Measurements from ENCODE around the gene GPS2.

DNA sequence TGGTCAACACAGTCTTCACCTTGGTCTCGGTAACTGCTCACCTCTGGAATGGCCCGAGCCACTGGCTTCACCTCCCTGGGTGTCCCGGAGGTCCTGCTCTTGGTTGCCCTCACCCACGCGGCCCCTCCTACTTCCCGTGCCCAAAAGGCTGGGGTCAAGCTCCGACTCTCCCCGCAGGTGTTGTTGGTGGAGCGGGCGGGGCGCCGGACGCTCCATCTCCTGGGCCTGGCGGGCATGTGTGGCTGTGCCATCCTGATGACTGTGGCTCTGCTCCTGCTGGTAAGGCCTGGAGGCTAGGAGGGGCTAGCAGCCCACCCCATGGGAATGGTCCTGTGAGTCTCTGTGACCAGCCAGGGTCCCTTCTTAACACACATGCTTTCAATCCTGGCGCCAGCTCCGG is 30.2 kb downstream of the GPS2 start:
- no peak for TF ChIP-seq CTCF (IDR thresholded peaks at IDR 0.05)
- no peak for TF ChIP-seq EZH2 (IDR thresholded peaks at IDR 0.05; ENCODE audit: borderline replicate concordance, insufficient read depth, low read depth, low read length, poor library complexity, severe bottlenecking)
